ENCODE data around the gene SNRNP35. TPM values are rescaled to one million over a fixed set of nuclear protein-coding genes. Genes with fewer than 3 reads are reported as not detected.
A peak's percentile ranks its signal among the peaks of the same experiment; 100 is the strongest.
"Not testable (repeated sequence)": the region's sequence is repeated elsewhere in the genome, so short reads cannot be mapped to it uniquely, and the experiment has no call there.

Gene SNRNP35
- total RNA-seq, 1 donor from 2014 or later = 22.1 TPM

GRCh38 chr12:123506843-123507236 lies 48.9 kb downstream of the SNRNP35 start:
- peaks cover 7% of the 10 kb centered on the region for H3K36me3 Mint-ChIP-seq
- DNase-seq (ENCODE audit: extremely low spot score, unreplicated experiment) = no peak
- TF ChIP-seq, protein P1, sequence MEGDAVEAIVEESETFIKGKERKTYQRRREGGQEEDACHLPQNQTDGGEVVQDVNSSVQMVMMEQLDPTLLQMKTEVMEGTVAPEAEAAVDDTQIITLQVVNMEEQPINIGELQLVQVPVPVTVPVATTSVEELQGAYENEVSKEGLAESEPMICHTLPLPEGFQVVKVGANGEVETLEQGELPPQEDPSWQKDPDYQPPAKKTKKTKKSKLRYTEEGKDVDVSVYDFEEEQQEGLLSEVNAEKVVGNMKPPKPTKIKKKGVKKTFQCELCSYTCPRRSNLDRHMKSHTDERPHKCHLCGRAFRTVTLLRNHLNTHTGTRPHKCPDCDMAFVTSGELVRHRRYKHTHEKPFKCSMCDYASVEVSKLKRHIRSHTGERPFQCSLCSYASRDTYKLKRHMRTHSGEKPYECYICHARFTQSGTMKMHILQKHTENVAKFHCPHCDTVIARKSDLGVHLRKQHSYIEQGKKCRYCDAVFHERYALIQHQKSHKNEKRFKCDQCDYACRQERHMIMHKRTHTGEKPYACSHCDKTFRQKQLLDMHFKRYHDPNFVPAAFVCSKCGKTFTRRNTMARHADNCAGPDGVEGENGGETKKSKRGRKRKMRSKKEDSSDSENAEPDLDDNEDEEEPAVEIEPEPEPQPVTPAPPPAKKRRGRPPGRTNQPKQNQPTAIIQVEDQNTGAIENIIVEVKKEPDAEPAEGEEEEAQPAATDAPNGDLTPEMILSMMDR (conservative IDR thresholded peaks at IDR 0.05) = no peak
- H3K4me3 Mint-ChIP-seq = no peak overlapping the region
- no peaks in the 10 kb centered on the region for H3K27me3 Mint-ChIP-seq
- no peak overlapping the region for H3K27ac Mint-ChIP-seq
- peaks cover 4% of the 10 kb centered on the region for H3K4me1 Mint-ChIP-seq (ENCODE audit: unreplicated experiment)
- H3K9me3 Mint-ChIP-seq = no peaks in the 10 kb centered on the region

DNA sequence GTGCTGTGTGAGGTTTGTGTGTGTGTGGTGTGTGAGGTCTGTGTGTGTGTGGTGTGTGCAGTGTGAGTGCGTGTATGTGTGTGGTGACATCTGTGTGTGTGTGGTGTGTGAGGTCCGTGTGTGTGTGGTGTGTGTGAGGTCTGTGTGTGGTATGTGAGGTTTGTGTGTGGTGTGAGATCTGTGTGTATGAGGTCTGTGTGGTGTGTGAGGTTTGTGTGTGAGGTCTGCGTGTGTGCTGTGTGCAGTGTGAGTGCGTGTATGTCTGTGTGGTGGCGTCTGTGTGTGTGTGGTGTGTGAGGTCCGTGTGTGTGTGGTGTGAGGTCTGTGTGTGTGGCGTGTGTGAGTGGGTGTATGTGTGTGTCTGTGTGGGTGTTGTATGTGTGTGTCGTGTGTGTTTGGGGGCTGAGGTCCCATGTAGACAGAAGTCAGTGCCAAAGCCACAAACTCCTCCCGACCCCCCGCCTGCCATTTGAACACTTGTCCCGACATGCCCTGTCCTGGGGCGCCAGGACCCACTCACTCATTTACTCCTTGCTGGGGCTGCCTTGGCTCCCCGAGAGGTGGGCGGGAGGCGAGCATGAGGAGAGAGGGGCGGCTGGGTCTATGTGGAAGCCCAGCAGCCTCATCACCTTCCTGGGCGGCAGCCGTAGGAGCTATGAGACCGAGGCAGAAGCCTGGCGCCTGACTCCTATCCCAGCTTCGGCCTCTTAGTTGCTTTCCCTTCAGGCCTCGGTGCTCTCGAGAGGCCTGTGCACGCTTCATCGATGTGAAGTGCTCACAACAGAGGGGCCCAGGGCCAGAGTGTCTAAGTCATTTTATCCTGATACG lies 55.1 kb downstream of the SNRNP35 start:
- H3K27ac Mint-ChIP-seq = no peak overlapping the region
- peaks cover 8% of the 10 kb centered on the region for H3K36me3 Mint-ChIP-seq
- H3K4me1 Mint-ChIP-seq (ENCODE audit: unreplicated experiment) = no peaks in the 10 kb centered on the region
- H3K4me3 Mint-ChIP-seq = no peak overlapping the region
- H3K27me3 Mint-ChIP-seq = no peaks in the 10 kb centered on the region
- TF ChIP-seq, protein P1 (conservative IDR thresholded peaks at IDR 0.05) = no peak
- no peaks in the 10 kb centered on the region for H3K9me3 Mint-ChIP-seq
- DNase-seq (ENCODE audit: extremely low spot score, unreplicated experiment) = no peak

DNA sequence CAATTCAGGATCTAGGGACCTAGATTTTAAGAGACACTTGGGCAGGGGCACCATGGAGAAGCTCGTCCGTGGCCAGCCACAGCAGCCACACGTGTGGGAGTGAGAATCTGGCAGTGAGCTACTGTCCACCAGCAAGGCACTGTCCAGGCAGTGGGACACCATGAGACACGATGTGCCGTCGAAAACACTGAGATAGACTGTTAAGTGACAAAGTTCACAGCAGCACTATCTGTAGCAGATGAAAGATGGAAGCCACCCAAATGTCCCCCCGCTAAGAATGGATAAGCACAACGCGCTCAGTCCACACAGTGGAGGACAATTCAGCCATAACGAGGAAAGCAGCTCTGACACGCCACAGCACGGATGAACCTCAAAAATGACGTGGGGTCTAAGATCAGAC lies 55.9 kb downstream of the SNRNP35 start:
- no peaks in the 10 kb centered on the region for H3K4me1 Mint-ChIP-seq (ENCODE audit: unreplicated experiment)
- TF ChIP-seq, protein P1 (conservative IDR thresholded peaks at IDR 0.05) = no peak
- peaks cover 11% of the 10 kb centered on the region for H3K36me3 Mint-ChIP-seq
- no peak overlapping the region for H3K27ac Mint-ChIP-seq
- no peaks in the 10 kb centered on the region for H3K27me3 Mint-ChIP-seq
- no peak overlapping the region for H3K4me3 Mint-ChIP-seq
- H3K9me3 Mint-ChIP-seq = no peaks in the 10 kb centered on the region
- DNase-seq (ENCODE audit: extremely low spot score, unreplicated experiment) = no peak

GRCh38 chr12:123514582-123515221 lies 56.8 kb downstream of the SNRNP35 start:
- H3K27me3 Mint-ChIP-seq; H3K9me3 Mint-ChIP-seq; H3K27ac Mint-ChIP-seq; DNase-seq (ENCODE audit: extremely low spot score, unreplicated experiment); H3K4me1 Mint-ChIP-seq (ENCODE audit: unreplicated experiment); H3K4me3 Mint-ChIP-seq: not testable (repeated sequence)
- peaks cover 11% of the 10 kb centered on the region for H3K36me3 Mint-ChIP-seq

GRCh38 chr12:123516216-123516780 lies 58.4 kb downstream of the SNRNP35 start:
- H3K9me3 Mint-ChIP-seq = no peaks in the 10 kb centered on the region
- no peaks in the 10 kb centered on the region for H3K27me3 Mint-ChIP-seq
- TF ChIP-seq, protein P1 (conservative IDR thresholded peaks at IDR 0.05) = no peak
- H3K27ac Mint-ChIP-seq = peak overlapping the region; percentile 43
- peaks cover 15% of the 10 kb centered on the region for H3K36me3 Mint-ChIP-seq
- no peak overlapping the region for H3K4me3 Mint-ChIP-seq
- peaks cover 10% of the 10 kb centered on the region for H3K4me1 Mint-ChIP-seq (ENCODE audit: unreplicated experiment)
- no peak for DNase-seq (ENCODE audit: extremely low spot score, unreplicated experiment)

Other genes with a start within 250 kb of the SNRNP35 start
- 15.1 and 52.3 TPM in 2 replicates for gene MPHOSPH9, start 225.0 kb upstream of the SNRNP35 start, total RNA-seq (ENCODE audit: low replicate concordance)
- 13.9 and 17.2 TPM in 2 replicates for gene MTRFR, start 224.7 kb upstream of the SNRNP35 start, total RNA-seq (ENCODE audit: low replicate concordance)
- gene CDK2AP1, start 186.3 kb upstream of the SNRNP35 start, total RNA-seq (ENCODE audit: low replicate concordance) = 70.7 and 128 TPM in 2 replicates
- 42.3 and 43.1 TPM in 2 replicates for gene SBNO1, start 93.3 kb upstream of the SNRNP35 start, total RNA-seq (ENCODE audit: low replicate concordance)
- gene KMT5A, start 74.0 kb upstream of the SNRNP35 start, total RNA-seq (ENCODE audit: low replicate concordance) = 45.9 and 52.6 TPM in 2 replicates
- 1.00 and 1.4 TPM in 2 replicates for gene RILPL2, start 21.5 kb upstream of the SNRNP35 start, total RNA-seq (ENCODE audit: low replicate concordance)
- 11.8 and 18.9 TPM in 2 replicates for gene RILPL1, start 75.6 kb downstream of the SNRNP35 start, total RNA-seq (ENCODE audit: low replicate concordance)
- gene TMED2, start 126.4 kb downstream of the SNRNP35 start, total RNA-seq (ENCODE audit: low replicate concordance) = 202 and 320 TPM in 2 replicates
- gene DDX55, start 144.0 kb downstream of the SNRNP35 start, total RNA-seq (ENCODE audit: low replicate concordance) = 26.0 and 32.5 TPM in 2 replicates
- gene EIF2B1, start 175.5 kb downstream of the SNRNP35 start, total RNA-seq (ENCODE audit: low replicate concordance) = 49.9 and 56.5 TPM in 2 replicates
- 32.0 and 33.6 TPM in 2 replicates for gene GTF2H3, start 175.7 kb downstream of the SNRNP35 start, total RNA-seq (ENCODE audit: low replicate concordance)
- 19.0 and 29.5 TPM in 2 replicates for gene TCTN2, start 213.0 kb downstream of the SNRNP35 start, total RNA-seq (ENCODE audit: low replicate concordance)